ENCODE results near the gene ZC3H7A.

Gene ZC3H7A

DNA sequence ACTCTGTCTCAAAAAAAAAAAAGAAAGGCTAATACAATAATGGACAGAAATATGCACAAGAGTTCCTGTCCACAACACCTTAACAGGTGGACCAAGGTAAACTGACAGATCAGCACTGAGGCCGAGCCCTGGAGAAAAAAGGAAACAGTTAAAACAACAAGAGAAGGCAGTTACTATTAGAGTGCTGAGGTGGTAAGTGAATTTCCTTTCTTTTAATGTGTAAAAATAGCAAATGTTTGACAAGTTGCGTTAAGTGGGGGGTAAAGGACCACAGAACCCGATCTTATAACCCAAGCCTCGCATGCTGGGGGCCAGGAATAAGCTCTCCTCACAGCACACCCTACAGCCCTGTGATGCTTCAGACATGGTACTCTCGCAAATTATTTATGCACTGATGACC is 79.2 kb downstream of the ZC3H7A start:
- Histone ChIP-seq H3K4me1 (ENCODE audit: control insufficient read depth in 1 of 2, insufficient read depth in 2 of 2, low read length in 2 of 2) (peaks cover 0 to 24% of the 10 kb centered on the region in 2 donors), H3K36me3 (ENCODE audit: control insufficient read depth in 1 of 2, insufficient read depth in 2 of 2, low read length in 2 of 2) (peaks cover 21 to 22% of the 10 kb centered on the region in 2 donors), H3K4me3 (ENCODE audit: low read depth in 1 of 2, low read length in 2 of 2) (no peak overlapping the region), H3K9me3 (ENCODE audit: control insufficient read depth in 1 of 2, low read length in 2 of 2) (no peaks in the 10 kb centered on the region), H3K27ac (ENCODE audit: low read length) (no peak overlapping the region), H3K27me3 (ENCODE audit: low read depth, low read length) (no peaks in the 10 kb centered on the region)

DNA sequence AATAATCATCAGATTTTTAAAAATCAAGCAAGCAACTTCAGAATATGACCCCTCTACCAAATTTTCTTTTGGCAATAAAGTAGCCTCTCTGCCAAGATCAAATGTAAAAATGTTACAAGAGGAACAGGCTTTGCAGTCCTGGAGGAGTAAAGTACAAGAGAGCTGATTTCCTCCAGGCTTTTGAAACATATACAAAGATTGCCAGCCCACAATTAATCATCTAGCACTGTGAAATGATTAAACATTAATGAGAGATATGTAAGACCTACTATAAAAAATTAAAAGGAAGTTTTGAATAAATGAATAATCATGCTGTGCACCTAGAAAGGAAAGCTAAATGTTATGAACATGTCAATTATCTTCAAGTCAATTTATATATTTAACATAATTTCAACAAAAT is 80.7 kb downstream of the ZC3H7A start:
- peak overlapping the region; percentile 70 for H3K27ac ChIP-seq (ENCODE audit: low read length)
- no peaks in the 10 kb centered on the region for H3K9me3 ChIP-seq (ENCODE audit: control insufficient read depth in 1 of 2, low read length in 2 of 2)
- H3K27me3 ChIP-seq (ENCODE audit: low read depth, low read length) = no peaks in the 10 kb centered on the region
- peaks cover 14 to 19% of the 10 kb centered on the region in 2 donors for H3K36me3 ChIP-seq (ENCODE audit: control insufficient read depth in 1 of 2, insufficient read depth in 2 of 2, low read length in 2 of 2)
- peaks cover 0 to 24% of the 10 kb centered on the region in 2 donors for H3K4me1 ChIP-seq (ENCODE audit: control insufficient read depth in 1 of 2, insufficient read depth in 2 of 2, low read length in 2 of 2)
- no peak overlapping the region for H3K4me3 ChIP-seq (ENCODE audit: low read depth in 1 of 2, low read length in 2 of 2)

DNA sequence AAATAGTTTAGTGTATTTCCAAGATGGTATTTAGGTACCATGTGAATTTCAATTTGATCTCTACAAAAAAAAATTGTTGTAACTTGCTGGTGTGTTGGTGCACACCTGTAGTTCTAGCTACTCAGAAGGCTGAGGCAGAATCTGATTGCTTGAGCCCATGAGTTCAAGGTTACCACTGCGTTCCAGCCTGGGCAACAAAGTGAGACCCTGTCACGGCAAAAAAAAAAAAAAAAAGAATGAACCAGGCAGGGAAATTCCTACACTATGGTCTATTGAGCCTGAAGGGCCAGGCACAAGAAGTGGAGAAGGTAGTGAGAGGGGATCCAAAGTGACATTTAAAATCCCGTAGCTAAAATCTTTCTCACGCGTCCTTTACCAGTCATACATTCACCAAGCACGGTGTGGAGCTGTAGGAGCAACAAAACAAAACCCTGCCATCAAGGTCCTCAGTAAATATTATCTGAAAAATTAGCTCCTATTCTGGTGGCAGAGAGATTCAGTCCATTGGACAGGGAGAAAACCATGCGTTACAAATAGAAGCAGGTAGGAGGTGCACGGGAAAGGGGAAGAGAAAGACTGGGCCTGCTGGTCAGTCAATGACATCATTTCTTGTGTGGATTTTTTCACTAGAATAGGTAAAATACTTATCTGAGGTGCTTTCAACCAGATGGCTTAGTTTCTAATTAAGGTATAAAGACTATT is 81.7 kb downstream of the ZC3H7A start:
- peaks cover 13 to 20% of the 10 kb centered on the region in 2 donors for H3K36me3 ChIP-seq (ENCODE audit: control insufficient read depth in 1 of 2, insufficient read depth in 2 of 2, low read length in 2 of 2)
- no peaks in the 10 kb centered on the region for H3K27me3 ChIP-seq (ENCODE audit: low read depth, low read length)
- H3K4me3 ChIP-seq (ENCODE audit: low read depth in 1 of 2, low read length in 2 of 2) = no peak overlapping the region
- H3K27ac ChIP-seq (ENCODE audit: low read length) = peak overlapping the region; percentile 70
- peaks cover 0 to 24% of the 10 kb centered on the region in 2 donors for H3K4me1 ChIP-seq (ENCODE audit: control insufficient read depth in 1 of 2, insufficient read depth in 2 of 2, low read length in 2 of 2)
- H3K9me3 ChIP-seq (ENCODE audit: control insufficient read depth in 1 of 2, low read length in 2 of 2) = no peaks in the 10 kb centered on the region

DNA sequence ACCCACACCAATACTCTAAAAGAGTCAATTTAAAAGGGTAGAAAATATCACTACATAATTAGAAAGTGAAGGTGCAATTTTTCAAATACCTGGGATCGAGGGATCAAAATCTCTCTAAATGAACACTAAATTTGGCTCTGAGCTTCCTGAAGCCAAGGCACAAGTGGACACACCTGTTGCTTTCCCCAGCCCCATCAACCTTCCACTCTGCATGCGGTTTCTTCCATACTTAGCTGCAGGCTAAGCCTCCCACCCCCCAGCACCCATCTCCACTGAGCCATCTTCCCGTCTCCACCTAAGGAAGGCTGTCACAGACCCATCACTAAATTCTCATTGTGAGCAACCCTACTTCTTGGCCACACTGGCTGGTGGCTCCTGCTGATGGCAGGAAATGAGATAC is 84.9 kb downstream of the ZC3H7A start:
- Histone ChIP-seq H3K4me3 (ENCODE audit: low read depth in 1 of 2, low read length in 2 of 2) (no peak overlapping the region), H3K36me3 (ENCODE audit: control insufficient read depth in 1 of 2, insufficient read depth in 2 of 2, low read length in 2 of 2) (peaks cover 14 to 28% of the 10 kb centered on the region in 2 donors), H3K4me1 (ENCODE audit: control insufficient read depth in 1 of 2, insufficient read depth in 2 of 2, low read length in 2 of 2) (peaks cover 0 to 10% of the 10 kb centered on the region in 2 donors), H3K27ac (ENCODE audit: low read length) (no peak overlapping the region), H3K27me3 (ENCODE audit: low read depth, low read length) (no peaks in the 10 kb centered on the region), H3K9me3 (ENCODE audit: control insufficient read depth in 1 of 2, low read length in 2 of 2) (no peaks in the 10 kb centered on the region)

DNA sequence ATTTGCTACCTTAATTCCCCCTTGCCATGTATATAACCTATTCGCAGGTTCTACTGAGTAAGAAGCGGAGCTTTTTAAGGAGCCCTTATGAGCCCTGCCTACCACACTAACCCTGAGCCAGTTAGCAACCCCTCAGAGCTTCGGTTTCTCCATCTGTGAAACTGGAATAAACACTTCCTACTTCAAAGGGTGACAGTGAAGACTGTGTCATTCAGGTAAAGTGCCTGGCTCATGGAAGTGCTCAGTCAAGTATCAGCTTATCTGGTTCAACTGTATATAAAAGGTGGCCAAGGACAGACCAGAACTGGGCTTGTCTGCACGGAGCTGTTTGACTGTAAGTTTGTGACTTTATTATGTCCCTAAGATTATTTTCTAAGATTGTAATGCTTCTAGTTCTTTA is 85.4 kb downstream of the ZC3H7A start:
- Histone ChIP-seq H3K27ac (ENCODE audit: low read length) (no peak overlapping the region), H3K36me3 (ENCODE audit: control insufficient read depth in 1 of 2, insufficient read depth in 2 of 2, low read length in 2 of 2) (peaks cover 14 to 28% of the 10 kb centered on the region in 2 donors)

DNA sequence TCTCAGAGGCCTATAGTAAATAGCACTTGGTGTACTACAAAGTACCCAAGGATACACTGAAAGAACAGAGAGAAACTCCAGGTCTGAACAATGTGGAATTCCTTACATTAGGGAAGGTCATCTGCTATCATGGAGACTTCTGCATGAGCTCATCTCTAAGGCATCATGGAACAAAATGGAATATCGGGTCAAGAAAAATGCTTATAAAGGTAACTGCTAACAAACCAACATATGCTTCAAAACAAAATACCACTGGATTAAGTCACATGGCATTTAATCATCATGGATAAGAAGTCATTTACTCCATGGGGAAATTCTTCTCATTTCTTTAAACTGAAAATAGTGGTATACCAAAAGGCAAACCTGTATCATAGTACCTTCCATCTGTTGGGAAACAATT is 88.6 kb downstream of the ZC3H7A start:
- peaks cover 0 to 3% of the 10 kb centered on the region in 2 donors for H3K4me1 ChIP-seq (ENCODE audit: control insufficient read depth in 1 of 2, insufficient read depth in 2 of 2, low read length in 2 of 2)
- H3K9me3 ChIP-seq (ENCODE audit: control insufficient read depth in 1 of 2, low read length in 2 of 2) = no peaks in the 10 kb centered on the region
- peaks cover 21 to 33% of the 10 kb centered on the region in 2 donors for H3K36me3 ChIP-seq (ENCODE audit: control insufficient read depth in 1 of 2, insufficient read depth in 2 of 2, low read length in 2 of 2)
- no peaks in the 10 kb centered on the region for H3K27me3 ChIP-seq (ENCODE audit: low read depth, low read length)
- H3K27ac ChIP-seq (ENCODE audit: low read length) = no peak overlapping the region
- no peak overlapping the region for H3K4me3 ChIP-seq (ENCODE audit: low read depth in 1 of 2, low read length in 2 of 2)

More for the DNA sequence above, 85.4 kb downstream of the ZC3H7A start:
- Histone ChIP-seq H3K4me1 (ENCODE audit: control insufficient read depth in 1 of 2, insufficient read depth in 2 of 2, low read length in 2 of 2) (peaks cover 0 to 9% of the 10 kb centered on the region in 2 donors), H3K9me3 (ENCODE audit: control insufficient read depth in 1 of 2, low read length in 2 of 2) (no peaks in the 10 kb centered on the region), H3K27me3 (ENCODE audit: low read depth, low read length) (no peaks in the 10 kb centered on the region), H3K4me3 (ENCODE audit: low read depth in 1 of 2, low read length in 2 of 2) (no peak overlapping the region)

DNA sequence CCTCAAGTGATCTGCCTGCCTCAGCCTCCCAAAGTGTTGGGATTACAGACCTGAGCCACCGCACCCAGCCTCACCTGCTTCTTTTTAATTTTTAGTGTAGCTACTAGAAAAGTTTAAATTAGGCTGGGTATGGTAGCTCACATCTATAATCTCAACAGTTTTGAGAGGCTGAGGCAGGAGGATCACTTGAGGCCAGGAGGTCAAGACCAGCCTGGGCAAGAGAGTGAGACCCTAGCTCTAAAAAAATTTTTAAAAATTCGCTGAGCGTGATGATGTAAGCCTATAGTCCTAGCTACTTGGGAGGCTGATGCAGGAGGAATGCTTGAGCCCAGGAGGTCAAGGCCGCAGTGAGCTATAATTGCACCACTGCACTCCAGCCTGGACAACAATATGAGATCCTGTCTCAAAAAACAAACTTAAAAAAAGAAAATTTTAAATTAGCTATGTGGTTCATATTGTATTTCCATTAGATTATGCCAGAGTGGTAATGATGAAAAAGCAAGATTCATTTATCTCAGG is 89.3 kb downstream of the ZC3H7A start:
- H3K9me3 ChIP-seq (ENCODE audit: control insufficient read depth in 1 of 2, low read length in 2 of 2) = no peaks in the 10 kb centered on the region
- peaks cover 0 to 3% of the 10 kb centered on the region in 2 donors for H3K4me1 ChIP-seq (ENCODE audit: control insufficient read depth in 1 of 2, insufficient read depth in 2 of 2, low read length in 2 of 2)
- no peak overlapping the region for H3K27ac ChIP-seq (ENCODE audit: low read length)
- H3K36me3 ChIP-seq (ENCODE audit: control insufficient read depth in 1 of 2, insufficient read depth in 2 of 2, low read length in 2 of 2) = peaks cover 21 to 33% of the 10 kb centered on the region in 2 donors
- H3K4me3 ChIP-seq (ENCODE audit: low read depth in 1 of 2, low read length in 2 of 2) = no peak overlapping the region
- no peaks in the 10 kb centered on the region for H3K27me3 ChIP-seq (ENCODE audit: low read depth, low read length)

DNA sequence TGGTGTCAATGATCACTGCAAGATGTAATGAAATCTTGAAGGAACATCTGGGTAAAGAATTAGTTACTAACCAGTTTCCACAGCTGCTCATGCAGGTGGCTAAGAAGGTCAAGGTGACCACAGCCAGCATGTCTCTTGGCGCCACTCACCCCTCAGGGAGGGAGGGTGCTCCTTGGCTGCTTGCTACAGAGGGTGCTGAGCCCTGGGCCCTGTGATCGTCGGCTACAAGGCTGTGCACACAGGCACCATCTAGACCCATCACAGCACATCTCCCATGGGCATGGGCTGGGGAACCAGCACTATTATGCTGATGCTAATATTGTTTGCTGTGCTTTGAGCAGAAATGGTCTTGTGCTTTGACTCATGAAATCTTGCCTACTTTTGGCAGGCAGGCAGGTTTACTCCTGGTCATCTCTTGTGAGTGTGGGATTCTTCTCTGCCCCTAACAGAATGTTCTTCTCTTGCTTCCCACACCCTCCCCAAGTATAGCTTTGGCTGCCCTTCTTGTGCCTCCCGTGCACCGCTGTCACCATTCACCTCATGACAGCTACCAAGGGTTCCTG is 90.8 kb downstream of the ZC3H7A start:
- H3K27me3 ChIP-seq (ENCODE audit: low read depth, low read length) = no peaks in the 10 kb centered on the region
- peaks cover 14 to 28% of the 10 kb centered on the region in 2 donors for H3K36me3 ChIP-seq (ENCODE audit: control insufficient read depth in 1 of 2, insufficient read depth in 2 of 2, low read length in 2 of 2)
- no peak overlapping the region for H3K27ac ChIP-seq (ENCODE audit: low read length)
- H3K4me1 ChIP-seq (ENCODE audit: control insufficient read depth in 1 of 2, insufficient read depth in 2 of 2, low read length in 2 of 2) = peaks cover 0 to 3% of the 10 kb centered on the region in 2 donors
- no peaks in the 10 kb centered on the region for H3K9me3 ChIP-seq (ENCODE audit: control insufficient read depth in 1 of 2, low read length in 2 of 2)
- H3K4me3 ChIP-seq (ENCODE audit: low read depth in 1 of 2, low read length in 2 of 2) = no peak overlapping the region

DNA sequence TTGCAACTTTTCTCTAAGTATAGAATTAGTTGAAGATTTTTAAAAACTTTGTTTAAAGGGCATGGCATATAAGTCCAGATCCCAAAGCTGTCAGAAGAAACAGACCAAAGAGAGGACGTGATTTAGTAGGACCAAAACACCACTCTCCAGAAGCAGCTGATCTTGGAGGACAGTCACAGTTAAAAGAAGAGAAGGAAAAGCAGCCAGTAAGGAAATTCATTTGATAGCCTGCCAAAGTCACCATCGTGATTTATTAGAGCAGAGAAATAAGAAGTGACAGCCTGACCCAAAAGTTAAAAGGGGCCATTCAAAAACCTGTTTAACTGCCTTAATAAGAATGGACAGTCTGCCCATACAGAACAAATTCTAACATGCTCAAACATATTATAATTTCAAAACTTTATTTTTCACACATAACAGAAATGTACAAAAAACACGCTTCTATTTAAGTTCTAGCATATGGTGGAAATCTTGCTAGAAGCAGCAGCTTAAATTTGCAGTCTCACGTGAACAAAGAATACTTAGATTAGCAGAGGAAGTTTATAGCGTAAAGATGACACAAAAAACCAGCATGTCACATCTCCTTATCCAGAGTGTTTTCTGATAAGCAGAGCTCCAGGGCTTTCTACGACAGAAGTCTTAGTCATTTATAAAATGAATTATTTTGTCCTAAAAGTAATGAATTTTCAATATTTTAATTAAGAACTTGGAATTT is 91.6 kb downstream of the ZC3H7A start:
- H3K4me3 ChIP-seq (ENCODE audit: low read depth in 1 of 2, low read length in 2 of 2) = no peak overlapping the region
- H3K36me3 ChIP-seq (ENCODE audit: control insufficient read depth in 1 of 2, insufficient read depth in 2 of 2, low read length in 2 of 2) = peaks cover 16 to 23% of the 10 kb centered on the region in 2 donors
- no peaks in the 10 kb centered on the region for H3K9me3 ChIP-seq (ENCODE audit: control insufficient read depth in 1 of 2, low read length in 2 of 2)
- no peaks in the 10 kb centered on the region for H3K27me3 ChIP-seq (ENCODE audit: low read depth, low read length)
- no peak overlapping the region for H3K27ac ChIP-seq (ENCODE audit: low read length)
- peaks cover 0 to 3% of the 10 kb centered on the region in 2 donors for H3K4me1 ChIP-seq (ENCODE audit: control insufficient read depth in 1 of 2, insufficient read depth in 2 of 2, low read length in 2 of 2)
